GM19463 (cell line): ENCODE results near the gene SRSF9.
A peak's percentile ranks its signal among the peaks of the same experiment; 100 is the strongest.

Experiments
- ATAC-seq: cut with Tn5 transposase; IDR thresholded peaks from one replicate; pipeline ENCODE4 v1.9.1; 2021; ENCODE audit warnings: mild to moderate bottlenecking, moderate library complexity; ENCODE audit not compliant: unreplicated experiment

SRSF9 gene

GRCh38 chr12:120483621-120484020 lies 14.1 kb upstream of the SRSF9 start:
- no peak for ATAC-seq

DNA sequence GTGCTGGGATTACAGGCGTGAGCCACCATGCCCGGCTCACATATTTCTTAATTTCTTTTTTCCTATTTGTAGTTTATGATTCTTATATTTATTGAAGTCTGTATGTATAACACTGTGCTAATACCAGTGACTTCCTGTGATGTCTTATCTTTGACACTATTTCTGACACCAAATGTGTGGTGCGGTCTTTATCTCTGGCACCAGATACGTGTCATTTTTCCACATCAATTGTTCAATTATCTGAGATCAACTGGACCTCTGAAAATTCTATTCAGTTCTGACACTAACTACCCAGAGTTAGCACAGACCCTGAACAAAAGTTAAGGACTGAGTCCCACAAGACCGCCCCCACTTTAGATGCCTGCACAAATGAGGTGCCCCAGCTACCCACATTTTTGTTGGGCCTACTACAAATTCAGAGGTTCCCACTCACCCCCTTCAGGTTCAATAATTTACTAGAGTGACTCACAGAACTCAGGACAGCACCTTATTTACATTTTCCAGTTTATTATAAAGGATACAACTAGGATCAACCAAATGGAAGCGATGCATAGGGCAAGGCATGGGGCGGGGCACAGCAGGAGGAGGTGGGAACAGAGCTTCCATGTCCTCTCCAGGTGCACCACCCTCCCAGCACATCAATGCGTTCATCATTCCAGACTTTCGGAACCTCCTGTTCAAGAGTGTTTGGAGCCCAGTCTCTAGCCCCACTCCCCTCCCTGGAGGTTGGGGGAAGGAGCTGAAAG lies 11.6 kb upstream of the SRSF9 start:
- no peak for ATAC-seq

DNA sequence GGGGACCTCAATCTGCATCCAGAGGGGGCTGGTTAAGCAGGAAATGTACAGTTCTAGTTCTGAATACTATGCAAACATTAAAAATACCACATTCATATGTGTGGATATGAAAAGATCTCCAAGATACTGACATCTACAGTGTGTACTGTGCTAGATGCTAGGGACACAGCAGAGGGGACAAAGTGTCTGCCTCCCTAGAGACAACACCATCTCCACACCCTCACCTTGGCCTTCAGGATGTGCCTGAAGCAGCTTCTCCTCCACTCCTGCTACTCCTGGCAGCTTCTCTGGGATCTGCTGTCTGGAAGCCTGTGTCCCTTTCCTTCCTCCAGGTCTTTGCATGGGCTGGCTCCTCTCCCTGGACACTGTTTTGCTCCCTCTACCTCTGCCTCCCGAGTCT lies 10.7 kb upstream of the SRSF9 start:
- no peak for ATAC-seq

DNA sequence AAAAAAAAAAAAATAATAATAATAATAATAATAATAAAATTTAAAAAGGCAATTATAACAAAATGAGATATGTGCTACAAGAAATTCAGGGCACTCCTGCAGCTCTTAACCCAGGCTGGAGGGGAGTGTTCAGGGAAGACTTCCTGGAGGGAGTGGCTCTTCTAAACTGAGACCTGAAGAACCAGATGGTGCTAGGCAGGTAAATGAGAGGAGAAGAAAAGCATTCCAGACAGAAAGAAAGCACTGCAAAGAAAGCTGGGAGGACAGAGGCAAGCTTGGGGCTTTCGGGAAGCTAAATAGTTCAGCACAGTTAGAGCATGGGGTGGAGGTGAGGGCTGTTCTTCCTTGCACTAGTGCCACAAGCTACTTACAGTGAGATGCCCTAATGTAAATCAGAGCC lies 9.9 kb upstream of the SRSF9 start:
- ATAC-seq = no peak

- no peak for ATAC-seq
Observed at GRCh38 chr12:120475643-120476042, 6.1 kb upstream of the SRSF9 start.

DNA sequence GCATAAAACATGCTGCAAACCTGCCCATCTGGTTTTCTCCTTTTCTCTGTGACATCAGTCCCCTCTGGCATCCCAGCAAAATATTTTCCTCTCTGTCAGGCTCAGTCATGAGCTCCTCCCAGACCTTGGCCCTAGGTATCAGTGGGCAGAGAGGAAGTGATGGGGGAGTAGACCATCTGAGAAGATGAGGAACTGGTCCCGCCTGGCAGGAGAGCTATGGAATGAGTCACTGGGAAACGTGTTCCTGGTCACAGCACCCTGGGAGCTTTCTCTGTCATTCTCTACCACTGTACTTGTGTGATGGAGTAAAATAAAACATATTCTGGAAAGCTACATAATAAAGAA lies 5.0 kb upstream of the SRSF9 start:
- no peak for ATAC-seq

GRCh38 chr12:120473807-120474615 lies 4.5 kb upstream of the SRSF9 start:
- no peak for ATAC-seq

DNA sequence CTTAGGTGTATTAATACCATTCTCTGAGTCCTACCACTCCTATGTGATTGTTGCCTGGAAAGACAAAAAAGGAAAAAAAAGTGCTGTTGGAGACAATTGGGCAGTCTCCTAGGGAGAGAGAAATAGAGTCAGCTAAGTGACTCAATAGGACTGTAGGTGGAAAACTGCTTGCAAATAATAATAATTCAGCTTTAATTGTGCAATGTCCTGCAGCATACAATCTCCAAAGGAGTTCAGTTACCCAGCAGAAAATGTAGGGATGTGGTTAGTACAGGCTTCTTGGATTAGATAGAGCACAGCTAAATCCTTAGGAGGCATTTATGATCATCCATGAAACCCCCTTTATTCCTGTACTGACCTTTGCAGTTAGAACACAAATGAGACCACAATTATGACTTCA lies 3.0 kb upstream of the SRSF9 start:
- ATAC-seq = no peak

DNA sequence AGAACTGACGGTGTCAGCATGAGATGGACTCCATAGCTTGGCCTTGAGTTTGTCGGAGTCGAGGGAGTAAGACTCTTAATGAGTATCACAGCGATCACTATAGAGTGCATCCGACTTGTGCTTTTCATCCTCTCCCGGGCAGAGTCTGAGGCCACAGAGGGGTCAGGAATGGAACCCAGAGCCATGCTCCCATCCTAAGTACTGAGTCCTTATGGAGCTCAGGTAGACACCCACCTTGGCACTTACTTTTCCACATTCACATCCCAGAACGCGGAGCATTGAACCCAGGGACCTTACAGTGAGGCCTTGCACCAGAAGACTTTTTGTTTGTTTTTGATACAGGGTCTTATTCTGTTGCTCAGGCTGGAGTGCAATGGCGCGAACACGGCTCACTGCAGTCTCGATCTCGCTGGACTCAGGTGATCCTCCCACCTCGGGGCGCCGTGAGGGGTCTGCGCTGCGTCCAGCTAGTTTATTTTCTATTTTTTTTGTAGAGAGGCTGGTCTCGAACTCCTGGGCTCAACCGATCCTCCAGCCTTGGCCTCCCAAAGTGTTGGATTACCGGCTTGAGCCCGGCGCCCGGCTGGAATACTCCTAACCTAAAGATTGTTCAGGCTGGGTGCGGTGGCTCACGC lies 719 bp upstream of the SRSF9 start:
- no peak for ATAC-seq

DNA sequence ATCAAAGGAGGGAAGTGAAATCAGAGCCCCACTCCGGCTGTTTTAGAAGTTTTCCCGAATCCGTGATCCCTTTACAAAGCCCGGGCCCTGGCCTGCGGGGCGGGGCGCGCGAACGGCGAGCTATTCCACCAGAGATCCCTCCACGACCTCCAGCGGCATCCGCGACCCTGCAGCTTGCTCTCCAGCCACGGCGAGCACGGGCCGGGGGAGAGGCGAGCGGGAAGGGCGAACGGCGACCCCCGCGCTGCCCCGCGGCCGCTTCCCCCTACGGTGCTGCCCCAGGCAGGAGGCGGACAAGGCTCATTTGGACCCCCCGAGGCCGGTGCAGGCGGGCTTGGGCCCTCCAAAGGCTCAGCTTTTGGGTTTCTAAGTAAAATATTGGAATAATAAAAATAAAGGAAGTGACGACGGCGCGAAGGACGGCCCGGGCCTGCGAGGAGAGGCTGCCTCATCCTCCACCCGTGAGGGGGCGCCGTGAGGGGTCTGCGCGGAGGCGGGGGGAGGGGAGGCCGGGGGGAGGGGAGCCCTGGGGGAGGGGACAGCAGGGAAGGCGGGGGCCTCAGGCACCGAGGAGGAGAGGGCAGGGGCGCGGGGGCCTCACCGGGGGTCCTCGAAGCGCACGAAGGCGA lies 613 bp downstream of the SRSF9 start:
- ATAC-seq = peak; percentile 20

GRCh38 chr12:120468325-120468820 lies 1.2 kb downstream of the SRSF9 start:
- ATAC-seq = no peak

GRCh38 chr12:120467439-120467838 lies 2.1 kb downstream of the SRSF9 start:
- ATAC-seq = no peak

- no peak for ATAC-seq
Observed at GRCh38 chr12:120466560-120467315, 2.8 kb downstream of the SRSF9 start.

- no peak for ATAC-seq
Observed at GRCh38 chr12:120465756-120466155, 3.8 kb downstream of the SRSF9 start.

DNA sequence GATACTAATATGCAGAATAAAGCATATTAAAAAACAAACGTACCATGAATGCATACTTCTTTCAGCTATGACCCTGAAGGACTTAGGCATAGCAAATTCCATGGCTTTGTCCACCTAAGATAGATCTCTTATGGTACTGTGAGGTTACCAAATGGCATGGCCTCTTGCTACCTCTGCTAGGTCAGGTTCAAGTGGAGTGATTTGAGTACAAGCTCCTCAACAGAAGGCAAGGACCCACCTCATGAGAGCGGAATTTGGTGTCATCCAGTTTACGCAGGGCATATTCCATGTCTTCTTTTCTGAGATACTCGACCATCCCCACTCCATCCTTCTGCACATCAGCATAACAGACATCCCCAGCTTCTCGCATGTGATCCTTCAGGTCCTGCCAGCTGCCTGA lies 5.8 kb downstream of the SRSF9 start:
- no peak for ATAC-seq

- no peak for ATAC-seq
Observed at GRCh38 chr12:120462099-120462640, 7.4 kb downstream of the SRSF9 start.

- ATAC-seq = no peak
Observed at GRCh38 chr12:120460157-120460556, 9.4 kb downstream of the SRSF9 start.

- ATAC-seq = no peak
Observed at GRCh38 chr12:120457133-120457532, 12.4 kb downstream of the SRSF9 start.

- no peak for ATAC-seq
Observed at GRCh38 chr12:120455302-120455701, 14.2 kb downstream of the SRSF9 start.

DNA sequence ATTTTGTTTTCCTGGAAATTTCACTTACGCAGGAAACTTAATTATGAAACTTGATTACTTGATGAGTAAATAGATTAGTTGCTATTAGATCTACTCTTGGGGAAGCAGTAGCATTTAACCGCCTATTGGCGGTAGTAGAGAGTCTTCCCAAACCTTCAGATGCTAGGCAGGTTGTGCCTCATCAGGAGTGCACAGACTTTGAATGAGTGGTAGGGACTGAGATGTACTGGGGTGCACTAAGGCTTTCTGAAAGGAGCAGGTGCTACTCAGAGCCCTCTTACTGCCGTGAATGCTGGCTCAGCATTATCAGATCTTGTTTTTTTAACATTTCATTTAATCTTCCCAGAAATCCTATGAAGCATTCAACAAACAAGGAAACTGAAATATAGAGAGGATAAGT lies 15.6 kb downstream of the SRSF9 start:
- ATAC-seq = peak; percentile 62
